Activated gamma-delta T cell treated with anti-CD3 and anti-CD28 coated beads, Interleukin-2, amount 50 U/mL, for 16 hours (primary cell): ENCODE data around the gene UBE2QL1.

ENCODE experiments used
- DNase-seq: peaks from one replicate; pipeline ENCODE4 v3.0.0-alpha.2; 2020; ENCODE audit warnings: low read depth

UBE2QL1 gene

GRCh38 chr5:6478793-6479192 is 30.1 kb downstream of the UBE2QL1 start:
- DNase-seq: no peak

GRCh38 chr5:6480133-6481051 is 31.7 kb downstream of the UBE2QL1 start:
- no peak for DNase-seq

GRCh38 chr5:6482735-6483134 is 34.1 kb downstream of the UBE2QL1 start:
- DNase-seq: no peak

DNA sequence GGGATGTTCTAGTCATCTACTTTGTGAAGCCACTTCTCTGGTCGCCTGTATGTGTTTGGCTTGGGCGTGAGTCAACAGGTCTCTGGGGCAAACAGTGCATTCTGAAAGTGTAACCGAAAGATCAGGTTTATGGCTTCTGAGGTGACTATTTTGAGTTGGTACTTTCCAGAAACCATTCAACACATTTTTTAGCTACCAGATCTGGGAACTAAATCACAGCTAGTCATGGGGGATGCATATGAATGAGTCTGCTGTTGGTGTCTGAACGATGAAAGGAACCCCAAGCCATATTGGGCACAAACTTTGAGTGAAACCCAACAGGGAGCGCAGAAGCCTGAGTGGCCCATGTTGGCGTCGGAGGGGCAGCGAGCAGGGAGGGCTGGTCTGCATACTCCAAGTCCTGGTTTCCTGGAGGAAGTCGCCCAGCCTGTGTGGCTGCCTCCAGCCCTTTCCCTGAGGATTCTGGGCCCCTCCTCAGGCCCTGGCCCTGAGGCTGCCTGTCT is 35.3 kb downstream of the UBE2QL1 start:
- no peak for DNase-seq

GRCh38 chr5:6484446-6484845 is 35.8 kb downstream of the UBE2QL1 start:
- DNase-seq: no peak

DNA sequence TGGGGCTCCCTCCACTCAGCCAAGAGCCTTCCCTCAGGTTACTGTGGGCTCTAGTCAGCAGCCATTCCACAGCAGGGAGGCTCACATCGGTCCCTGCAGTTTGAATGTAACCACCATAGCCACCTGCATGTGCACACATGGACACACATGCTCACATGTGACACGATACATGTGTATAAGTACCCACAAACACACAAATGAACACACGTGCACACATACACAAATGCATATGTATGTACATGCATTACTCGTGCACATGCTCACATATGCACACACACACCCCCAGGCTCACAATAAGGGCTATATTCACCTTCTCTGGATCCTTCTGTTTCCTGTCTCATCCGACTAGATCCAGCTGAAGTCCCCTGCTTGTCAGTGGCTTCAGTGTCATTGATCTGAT is 36.2 kb downstream of the UBE2QL1 start:
- no peak for DNase-seq

GRCh38 chr5:6485441-6485840 is 36.8 kb downstream of the UBE2QL1 start:
- no peak for DNase-seq

DNA sequence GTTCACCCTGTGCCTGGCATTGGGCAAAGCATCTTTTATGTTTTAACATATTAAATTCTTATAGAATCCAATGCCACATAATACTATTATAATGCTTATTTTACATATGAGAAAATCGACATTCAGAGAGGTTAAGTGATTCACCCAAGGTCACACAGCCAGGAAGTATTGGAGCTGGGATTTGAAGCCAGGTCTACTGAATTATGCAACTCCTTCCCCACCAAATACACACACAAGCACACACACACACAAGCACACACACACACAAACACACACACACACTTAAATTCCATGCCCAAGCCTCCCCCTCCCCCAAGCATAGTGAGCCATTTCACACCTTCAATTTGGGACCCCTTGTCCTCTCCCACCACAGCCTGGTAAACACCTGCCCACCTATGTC is 37.4 kb downstream of the UBE2QL1 start:
- DNase-seq: no peak

- no peak for DNase-seq
Observed at GRCh38 chr5:6487081-6487480, 38.4 kb downstream of the UBE2QL1 start.

- no peak for DNase-seq
Observed at GRCh38 chr5:6488021-6488420, 39.4 kb downstream of the UBE2QL1 start.

- no peak for DNase-seq
Observed at GRCh38 chr5:6489643-6490185, 41.1 kb downstream of the UBE2QL1 start.

DNA sequence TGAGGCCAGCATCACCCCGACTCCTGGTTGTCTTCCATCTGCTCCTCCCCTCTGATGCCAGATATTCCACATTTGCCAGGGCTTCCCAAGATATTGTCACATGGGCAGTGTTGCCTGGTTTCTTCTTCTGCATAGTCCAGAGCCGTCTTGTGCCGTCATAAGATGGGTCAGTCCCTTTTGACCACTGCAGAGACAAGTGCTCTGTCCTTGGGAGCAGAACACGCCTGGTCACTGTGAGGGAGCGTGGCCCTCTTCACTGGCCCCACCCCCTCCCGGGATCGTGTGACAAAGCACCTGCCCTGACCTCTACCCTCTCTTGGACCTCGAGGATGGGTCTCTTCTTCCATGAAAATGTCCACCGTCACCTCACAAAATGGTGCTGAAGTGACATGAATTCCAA is 41.6 kb downstream of the UBE2QL1 start:
- DNase-seq: no peak

DNA sequence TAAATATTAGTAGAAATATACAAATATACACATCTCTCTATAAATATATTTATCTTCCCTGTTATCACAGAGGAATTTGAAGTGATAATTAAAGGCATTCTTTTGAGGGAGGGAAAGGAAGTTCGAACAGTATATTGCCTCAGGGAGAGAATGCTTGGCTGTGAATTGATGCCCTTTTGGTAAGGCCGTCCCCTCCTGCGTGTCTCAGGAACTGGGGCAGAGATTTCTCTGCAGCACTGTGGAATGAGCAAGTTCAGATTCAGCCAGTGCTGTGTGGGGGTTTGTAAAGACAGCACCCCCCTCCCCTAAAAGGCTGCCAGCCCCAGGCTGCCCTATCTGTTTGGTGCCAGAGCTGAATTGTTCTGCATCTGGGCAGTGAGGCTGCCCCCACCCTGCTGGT is 42.0 kb downstream of the UBE2QL1 start:
- DNase-seq: no peak

DNA sequence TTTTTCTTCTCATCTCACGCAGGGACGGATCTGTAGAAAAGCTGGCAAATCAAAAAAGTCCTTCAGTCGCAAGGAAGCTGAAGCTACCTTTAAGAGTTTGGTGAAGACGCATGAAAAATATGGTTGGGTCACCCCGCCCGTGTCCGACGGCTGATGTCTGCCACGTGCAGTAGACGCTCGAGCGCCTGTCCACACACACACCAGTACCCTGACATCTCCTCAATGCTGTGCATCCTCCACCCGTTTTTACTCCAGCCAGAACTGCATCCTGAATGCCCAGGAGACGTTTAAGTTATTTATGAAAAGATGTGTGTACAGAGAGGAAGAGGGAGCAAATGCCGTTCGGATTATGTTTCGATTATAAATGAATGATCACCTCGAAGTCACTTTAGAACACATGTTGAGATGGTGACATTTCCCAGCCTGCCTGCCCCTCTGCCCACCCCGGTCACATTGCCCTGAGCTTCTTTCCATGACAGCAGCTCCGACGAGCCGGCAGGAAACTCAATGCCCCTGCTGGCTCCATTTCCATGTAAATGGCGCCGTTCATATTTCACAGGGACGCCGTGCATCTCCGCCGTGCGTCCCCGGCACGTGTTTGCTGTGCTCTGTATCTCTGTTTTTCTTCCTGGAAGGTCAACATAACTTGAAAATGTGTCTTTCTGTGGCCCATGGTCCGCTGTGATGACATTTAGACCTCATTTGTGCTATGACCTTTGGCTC is 42.7 kb downstream of the UBE2QL1 start:
- DNase-seq: no peak

DNA sequence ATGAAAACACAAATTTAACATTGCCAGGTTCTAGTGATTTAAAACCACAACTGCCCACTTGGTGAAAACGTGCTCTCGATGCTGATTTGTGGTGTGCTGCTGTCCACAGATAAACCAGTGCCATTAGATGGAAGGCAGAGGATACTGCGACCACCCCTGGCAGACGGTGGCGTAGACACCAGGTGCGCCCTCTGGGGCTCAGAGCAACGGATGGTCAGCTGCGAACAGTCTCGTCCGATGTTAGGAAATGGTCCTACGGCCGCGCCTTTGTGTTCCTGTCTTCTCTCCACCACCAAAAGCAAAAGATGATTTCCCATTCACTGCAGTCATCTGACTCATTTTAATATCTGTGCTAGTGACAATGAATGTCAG is 43.2 kb downstream of the UBE2QL1 start:
- DNase-seq: no peak

GRCh38 chr5:6492934-6493333 is 44.3 kb downstream of the UBE2QL1 start:
- no peak for DNase-seq

DNA sequence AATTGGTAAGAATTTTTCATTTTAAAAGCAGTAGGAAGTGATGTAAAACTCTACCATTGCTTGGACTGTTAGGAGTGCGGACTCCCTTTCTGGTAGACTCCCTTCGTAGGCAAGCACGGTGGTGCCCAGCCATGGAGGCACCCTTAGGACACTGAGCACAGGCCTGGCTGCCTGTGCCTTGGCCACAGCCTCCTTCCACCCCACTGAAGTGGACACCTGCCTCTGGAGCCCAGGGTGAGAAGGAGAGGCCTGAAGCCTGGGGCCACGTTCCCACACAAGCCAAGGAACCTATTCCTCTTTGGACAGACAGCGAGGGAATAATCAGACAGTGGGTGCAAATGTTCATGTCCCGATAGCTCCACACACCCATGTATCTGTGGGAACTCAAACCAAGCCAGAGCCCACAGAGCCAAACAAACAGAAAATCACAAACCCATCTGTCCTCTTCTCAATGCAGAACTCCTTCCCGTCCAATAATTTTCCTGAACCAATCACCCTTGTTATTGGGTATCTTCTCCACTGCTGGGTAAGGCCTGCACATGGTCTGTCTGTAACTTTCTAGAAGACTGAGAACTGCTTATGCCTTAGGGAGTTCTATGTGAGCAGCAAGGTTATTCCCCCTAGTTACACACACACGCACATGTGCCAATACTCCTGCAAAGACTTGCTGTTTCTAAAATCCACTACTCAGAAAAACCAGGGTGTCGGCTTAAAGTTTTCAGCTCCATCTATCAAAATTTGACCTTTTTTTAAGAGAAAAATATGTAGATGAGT is 45.2 kb downstream of the UBE2QL1 start:
- DNase-seq: no peak

- no peak for DNase-seq
Observed at GRCh38 chr5:6494939-6495338, 46.3 kb downstream of the UBE2QL1 start.

- no peak for DNase-seq
Observed at GRCh38 chr5:6495433-6496206, 47.0 kb downstream of the UBE2QL1 start.

DNA sequence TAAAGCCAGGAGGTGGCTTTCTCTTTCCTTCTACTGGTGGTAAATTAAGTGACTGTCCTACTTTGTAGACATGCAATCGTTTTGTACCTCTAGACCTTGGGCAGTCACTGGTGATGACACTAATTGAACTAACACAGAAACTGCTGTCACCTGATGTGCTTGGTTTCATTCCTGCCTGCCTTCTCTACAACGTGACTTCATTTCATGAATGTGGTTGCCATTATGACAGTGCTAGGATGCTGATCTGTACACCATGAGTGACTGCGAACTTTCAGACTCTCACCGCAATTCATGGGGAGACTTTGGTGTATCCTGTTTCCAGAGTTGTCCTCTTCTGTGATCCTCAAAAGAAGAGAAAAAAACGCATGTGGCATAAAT is 47.5 kb downstream of the UBE2QL1 start:
- no peak for DNase-seq

- no peak for DNase-seq
Observed at GRCh38 chr5:6496636-6497035, 48.0 kb downstream of the UBE2QL1 start.
